Stimulated activated naive CD4-positive, alpha-beta T cell treated with Interleukin-2 at 50 U/mL for 16 hours (primary cell): ENCODE measurements around the gene MECP2.

Experiments used
- DNase-seq: peaks from one replicate; lab custom pipeline; 2025; lab: John Stamatoyannopoulos, UW

MECP2 gene

GRCh38 chrX:154061801-154062200, 35.7 kb downstream of the MECP2 start:
- DNase-seq: no peak

GRCh38 chrX:154059729-154060245, 37.7 kb downstream of the MECP2 start:
- DNase-seq: no peak

- no peak for DNase-seq
Observed at GRCh38 chrX:154059231-154059630, 38.3 kb downstream of the MECP2 start.

GRCh38 chrX:154058214-154058997, 39.1 kb downstream of the MECP2 start:
- DNase-seq: no peak

- DNase-seq: no peak
Observed at GRCh38 chrX:154057791-154058190, 39.7 kb downstream of the MECP2 start.

- no peak for DNase-seq
Observed at GRCh38 chrX:154056770-154057241, 40.7 kb downstream of the MECP2 start.

- DNase-seq: peak; percentile 53
Observed at GRCh38 chrX:154051201-154051810, 46.2 kb downstream of the MECP2 start.

GRCh38 chrX:154050113-154050495, 47.4 kb downstream of the MECP2 start:
- DNase-seq: no peak

GRCh38 chrX:154049209-154050112, 48.1 kb downstream of the MECP2 start:
- DNase-seq: no peak

- DNase-seq: no peak
Observed at GRCh38 chrX:154048398-154048797, 49.1 kb downstream of the MECP2 start.

- DNase-seq: no peak
Observed at GRCh38 chrX:154046940-154047610, 50.4 kb downstream of the MECP2 start.

GRCh38 chrX:154046031-154046781, 51.3 kb downstream of the MECP2 start:
- no peak for DNase-seq

- no peak for DNase-seq
Observed at GRCh38 chrX:154044091-154044490, 53.4 kb downstream of the MECP2 start.

GRCh38 chrX:154043003-154043763, 54.3 kb downstream of the MECP2 start:
- no peak for DNase-seq

- DNase-seq: no peak
Observed at GRCh38 chrX:154040863-154041262, 56.7 kb downstream of the MECP2 start.

- no peak for DNase-seq
Observed at GRCh38 chrX:154040307-154040756, 57.2 kb downstream of the MECP2 start.

GRCh38 chrX:154039577-154039976, 57.9 kb downstream of the MECP2 start:
- DNase-seq: no peak

GRCh38 chrX:154038656-154039055, 58.9 kb downstream of the MECP2 start:
- no peak for DNase-seq

- no peak for DNase-seq
Observed at GRCh38 chrX:154037754-154038153, 59.8 kb downstream of the MECP2 start.

GRCh38 chrX:154036513-154036912, 61.0 kb downstream of the MECP2 start:
- DNase-seq: no peak
